Right lung (tissue), 5 donors: Measurements from ENCODE around the gene NFE2. TPM values are rescaled to one million over a fixed set of nuclear protein-coding genes. Genes with fewer than 3 reads are reported as not detected.

Experiments used
- DNase-seq, 2 donors: peaks; one replicate each; pipeline ENCODE4 v3.0.0-alpha.2; 2013
- polyA plus RNA-seq, 5 donors: library from polyadenylated mRNA; unstranded; fragments of 120-200 nt; gene quantifications; one replicate each; pipeline versions ENCODE4 v1.2.1 to v1.2.3, GENCODE V29; 2013; ENCODE audit warnings: inconsistent platforms in 1 of 5, low replicate concordance in 1 of 5; ENCODE audit not compliant: insufficient read length in 5 of 5, insufficient read depth in 1 of 5

The NFE2 gene
- polyA plus RNA-seq, 5 donors = 4.8 to 8.8 (median 6.1) TPM

DNA sequence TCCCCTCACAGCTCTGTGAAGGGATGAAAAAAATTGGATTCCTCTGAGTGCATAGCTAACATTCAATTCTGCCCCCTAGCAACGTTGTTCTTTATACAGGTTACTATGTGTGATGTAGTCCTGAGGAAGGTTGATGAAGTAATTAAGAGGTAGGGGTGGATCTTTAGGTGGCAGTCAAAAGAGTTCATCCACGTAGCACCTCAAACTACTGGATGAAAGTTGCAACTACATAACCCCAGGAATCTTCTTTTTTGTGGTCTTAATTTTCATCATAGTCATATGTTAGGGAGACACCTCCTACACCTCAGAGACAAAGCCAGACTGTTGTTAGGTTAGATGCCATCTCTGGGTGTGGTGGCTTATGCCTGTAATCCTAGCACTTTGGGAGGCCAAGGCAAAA is 10.2 kb upstream of the NFE2 start:
- DNase-seq = no peak

DNA sequence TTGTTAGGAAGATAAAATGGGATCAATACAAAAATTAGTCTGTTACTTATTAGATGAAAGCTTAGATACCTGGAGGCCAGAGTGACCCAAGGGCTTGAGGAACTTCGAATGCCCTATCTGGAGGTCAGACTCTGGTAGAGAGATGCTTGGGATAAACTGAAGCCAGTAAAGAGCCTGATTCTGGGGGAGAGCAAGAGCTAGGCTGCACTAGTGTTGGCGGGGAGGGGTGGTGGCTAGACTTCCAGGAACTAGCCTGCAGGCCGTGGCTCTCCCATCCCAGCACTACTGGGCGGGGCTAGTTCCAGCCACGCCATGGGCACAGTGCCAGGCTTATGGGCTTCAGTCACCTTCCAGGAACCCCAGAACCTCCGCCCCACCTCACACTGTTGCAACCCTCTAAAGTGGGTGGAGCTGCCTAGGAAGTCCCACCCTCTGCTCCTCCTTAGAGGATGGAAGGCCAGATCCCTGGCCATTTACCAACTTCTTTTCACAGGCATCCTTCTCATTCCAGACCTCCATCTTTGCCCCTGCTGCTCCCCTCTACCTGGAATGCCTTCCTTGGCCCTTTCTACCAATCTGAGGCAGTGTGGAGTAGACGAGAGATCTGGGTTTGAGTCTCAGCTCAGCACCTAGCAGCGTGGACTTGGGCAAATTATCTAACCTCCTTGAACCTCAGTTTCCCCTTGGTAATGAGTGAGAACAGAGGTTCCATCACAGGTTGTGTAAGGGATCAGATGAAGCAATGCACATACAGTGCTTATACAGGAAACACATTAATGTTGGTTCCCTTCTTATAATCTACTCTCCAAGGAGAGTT is 6.3 kb upstream of the NFE2 start:
- DNase-seq = peak in 1 of 2 donors; percentile 35

DNA sequence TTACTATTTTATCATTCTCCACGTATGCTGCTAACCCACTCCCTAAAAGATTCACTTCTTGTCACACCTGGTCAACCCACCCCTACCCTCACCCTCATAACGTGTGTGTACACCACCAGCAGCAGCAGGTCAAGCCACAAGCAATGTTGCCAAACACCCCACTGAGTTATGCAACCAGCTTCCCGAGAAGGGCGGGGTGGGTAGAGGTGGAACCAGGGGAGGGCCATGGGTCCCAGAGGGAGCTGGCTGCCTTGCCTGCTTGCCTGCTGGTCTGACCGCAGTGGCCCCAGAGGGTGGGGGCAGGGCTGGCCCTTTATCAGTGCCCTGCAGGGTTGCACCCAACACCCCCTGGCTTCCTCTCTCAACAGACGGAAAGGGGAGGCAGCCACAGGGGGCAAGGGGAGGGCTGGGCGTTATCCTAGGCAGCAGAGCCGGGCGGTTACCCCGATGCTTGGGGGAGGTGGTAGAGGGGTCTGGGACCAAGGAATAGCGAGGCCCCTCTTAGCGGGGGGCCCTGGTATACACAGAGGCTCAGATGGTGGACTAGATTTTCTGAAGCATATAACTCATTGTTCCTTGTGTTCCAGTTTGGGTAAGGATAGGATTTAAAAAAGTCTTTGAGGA is 3.5 kb upstream of the NFE2 start:
- DNase-seq = peak in 1 of 2 donors; percentile 46

DNA sequence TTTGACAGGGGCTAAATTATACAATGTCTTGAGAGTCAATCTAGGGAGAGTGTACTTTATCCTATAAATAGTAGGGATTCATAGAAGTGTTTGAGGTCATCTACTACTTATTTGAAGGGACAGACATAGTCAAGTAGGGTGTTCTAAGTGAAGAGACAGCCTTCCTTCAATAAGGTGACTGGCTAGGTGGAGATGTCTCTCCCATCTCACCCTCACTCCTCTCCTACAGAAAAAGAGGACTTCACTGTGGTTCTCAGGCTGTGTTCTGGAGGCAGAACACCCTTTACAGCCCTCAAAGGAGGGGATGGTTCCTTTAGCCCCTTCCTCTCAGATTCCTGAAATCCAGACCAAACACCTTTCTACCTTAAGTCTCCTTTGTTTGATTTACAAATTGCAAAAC is 2.8 kb upstream of the NFE2 start:
- DNase-seq = no peak

DNA sequence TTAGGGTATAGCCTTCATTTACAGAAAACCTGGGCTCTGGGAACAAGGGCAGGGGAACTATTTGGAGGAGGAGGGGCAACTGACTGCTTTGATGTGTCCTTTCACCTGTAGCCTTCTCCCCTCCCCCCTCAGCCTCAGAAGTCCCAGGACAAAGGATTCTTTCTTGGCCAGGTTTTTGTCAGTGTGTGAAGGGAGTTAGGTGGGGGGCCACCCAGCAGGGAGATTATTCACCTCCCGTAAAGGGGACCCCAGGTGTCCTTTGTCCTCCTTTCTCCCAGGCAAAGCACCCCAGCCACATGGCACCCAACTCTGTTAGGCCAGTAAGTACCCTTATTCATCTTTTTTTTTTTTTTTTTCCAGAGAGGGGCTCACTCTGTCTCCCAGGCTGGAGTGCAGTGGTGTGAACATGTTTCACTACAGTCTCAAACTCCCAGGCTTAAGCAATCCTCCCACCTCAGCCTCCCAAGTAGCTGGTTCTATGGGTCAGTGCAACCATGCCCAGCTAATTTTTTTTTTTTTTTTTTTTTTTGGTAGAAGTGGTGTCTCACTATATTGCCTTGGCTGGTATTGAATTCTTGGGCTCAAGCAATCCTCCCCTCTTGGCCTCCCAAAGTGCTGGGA is 723 bp upstream of the NFE2 start:
- DNase-seq = no peak

DNA sequence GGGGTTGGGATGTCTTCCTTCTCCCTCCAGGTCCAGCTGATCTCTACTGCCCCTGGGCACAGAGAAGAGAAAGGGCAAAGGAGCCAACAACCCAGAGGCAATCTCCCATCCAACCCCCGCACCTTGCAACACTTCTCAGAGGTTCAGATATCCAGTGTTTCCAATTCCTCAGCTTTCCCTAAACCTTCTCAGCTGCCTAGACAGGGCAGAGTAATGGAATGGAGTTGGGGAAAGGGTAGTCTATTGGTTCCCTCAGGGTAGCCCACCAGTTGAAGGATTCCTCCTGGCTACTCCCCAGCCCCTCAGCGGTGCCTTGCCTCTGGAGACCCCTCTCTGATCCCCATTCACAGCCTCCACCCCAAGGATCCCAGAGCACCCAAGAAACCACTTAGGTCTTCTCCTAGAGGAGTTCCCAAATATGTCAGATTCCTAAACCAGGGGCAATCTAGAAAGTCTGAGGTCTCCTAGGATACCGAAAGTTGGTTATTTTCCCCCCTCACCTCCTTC is 537 bp downstream of the NFE2 start:
- no peak for DNase-seq

DNA sequence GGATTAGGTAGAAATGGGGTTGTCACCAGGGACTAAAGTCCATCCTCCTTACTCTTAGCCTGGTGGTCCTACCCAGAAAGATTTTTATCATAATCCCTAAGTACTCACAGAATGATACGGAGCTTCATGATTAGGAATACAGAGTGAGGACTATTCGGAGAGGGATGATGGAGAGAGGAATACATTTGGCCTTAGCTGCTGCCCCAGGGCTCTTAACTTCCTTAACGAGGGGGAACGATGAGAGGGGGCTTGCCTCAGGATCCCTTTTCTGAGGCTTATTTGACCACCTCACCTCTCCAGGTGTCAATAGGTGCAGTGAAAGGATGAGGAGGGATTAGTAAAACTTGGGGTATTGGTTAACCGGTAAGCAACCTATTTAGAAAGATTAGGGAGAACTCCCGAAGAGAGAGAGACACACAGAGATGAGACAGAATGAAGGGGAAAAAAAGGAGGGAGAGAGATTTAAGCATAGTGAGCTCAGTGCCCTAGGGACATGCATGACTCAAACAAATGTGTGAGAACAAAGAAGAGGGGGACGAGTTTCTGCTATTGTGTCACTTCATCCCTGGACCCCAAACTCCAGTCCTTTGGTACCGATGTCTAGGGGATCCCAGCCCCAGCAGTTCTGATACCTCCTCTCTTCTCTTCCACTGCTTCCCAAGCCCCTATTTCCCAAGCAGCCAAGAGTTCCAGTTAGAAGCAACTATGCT is 1.1 kb downstream of the NFE2 start:
- DNase-seq = no peak

DNA sequence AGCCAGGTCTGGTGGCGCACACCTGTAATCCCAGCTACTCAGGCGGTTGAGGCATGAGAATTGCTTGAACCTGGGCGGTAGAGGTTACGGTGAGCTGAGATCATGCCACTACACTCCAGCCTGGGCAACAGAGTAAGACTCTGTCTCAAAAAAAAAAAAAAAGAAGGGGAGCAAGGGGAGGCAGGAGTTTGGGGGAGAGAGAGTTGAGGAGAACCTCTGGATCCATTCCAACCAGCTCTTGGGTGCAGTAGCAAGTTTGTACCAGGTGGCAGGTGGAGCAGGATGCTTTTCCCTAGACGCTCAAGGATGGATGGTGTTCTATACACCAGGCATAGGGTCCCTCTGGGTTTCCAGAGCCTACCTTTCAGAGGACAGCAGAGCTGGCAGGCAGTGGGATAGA is 1.9 kb downstream of the NFE2 start:
- no peak for DNase-seq

DNA sequence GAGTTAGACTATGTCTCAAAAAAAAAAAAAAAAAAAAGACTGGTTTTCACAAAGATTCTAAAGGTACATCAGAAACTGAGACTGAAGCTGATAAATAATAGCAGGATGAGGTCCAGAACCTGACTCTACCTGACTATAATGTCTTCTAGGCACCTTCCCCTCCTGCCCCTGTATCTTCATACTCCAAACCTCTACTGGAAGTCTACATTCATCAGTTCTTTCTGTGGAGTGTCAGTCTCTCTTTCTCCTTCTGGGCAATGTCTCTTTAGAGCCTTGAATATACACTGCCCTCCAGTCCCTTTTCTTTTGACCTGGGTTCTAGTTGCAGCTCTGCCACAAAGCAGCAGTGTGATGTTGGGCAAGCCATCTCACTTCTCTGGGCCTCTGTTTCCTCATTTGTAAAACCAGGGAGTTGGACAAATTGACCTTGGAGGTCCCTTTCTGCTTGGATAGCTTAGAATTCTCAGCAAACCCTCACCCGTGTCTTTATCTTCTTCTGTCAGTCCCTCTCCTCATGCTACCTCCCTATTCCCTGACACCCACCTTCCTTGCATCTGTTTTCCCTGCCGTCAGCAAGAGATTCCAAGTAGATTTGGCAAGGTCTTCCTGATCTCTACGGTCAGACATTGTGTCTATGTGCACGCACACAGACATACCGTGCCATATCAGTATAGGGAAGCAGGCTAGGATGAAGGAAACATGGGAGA is 4.3 kb downstream of the NFE2 start:
- no peak for DNase-seq

DNA sequence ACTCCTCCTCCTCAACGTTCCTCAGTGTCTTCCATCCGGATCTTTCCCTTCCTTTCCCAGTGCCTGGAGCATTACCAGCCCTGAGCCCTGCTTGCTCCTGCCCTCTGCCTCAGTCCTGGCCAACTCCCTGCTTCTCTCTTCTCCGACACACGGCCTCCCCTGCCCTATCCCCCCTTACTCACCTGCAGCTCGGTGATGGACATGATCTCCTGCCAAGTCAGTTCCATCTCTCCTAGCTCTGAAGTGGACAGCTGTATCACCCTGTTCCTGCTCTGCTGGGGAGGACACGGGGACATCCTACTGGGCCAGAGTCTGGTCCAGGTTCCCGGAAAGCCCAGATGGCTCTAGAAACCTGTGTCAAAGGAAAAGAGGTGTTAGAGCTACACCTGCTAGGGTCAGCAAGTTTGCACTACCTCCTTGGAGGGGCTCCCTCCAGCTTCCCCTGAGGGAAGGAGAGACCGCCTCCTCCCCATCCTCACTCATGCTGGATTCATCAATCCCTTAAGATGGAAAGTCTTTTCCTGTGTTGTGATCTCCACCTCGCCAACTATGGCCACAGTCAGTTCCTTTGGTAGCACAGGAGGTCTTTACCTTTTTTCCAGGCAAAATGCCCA is 5.8 kb downstream of the NFE2 start:
- DNase-seq = no peak

DNA sequence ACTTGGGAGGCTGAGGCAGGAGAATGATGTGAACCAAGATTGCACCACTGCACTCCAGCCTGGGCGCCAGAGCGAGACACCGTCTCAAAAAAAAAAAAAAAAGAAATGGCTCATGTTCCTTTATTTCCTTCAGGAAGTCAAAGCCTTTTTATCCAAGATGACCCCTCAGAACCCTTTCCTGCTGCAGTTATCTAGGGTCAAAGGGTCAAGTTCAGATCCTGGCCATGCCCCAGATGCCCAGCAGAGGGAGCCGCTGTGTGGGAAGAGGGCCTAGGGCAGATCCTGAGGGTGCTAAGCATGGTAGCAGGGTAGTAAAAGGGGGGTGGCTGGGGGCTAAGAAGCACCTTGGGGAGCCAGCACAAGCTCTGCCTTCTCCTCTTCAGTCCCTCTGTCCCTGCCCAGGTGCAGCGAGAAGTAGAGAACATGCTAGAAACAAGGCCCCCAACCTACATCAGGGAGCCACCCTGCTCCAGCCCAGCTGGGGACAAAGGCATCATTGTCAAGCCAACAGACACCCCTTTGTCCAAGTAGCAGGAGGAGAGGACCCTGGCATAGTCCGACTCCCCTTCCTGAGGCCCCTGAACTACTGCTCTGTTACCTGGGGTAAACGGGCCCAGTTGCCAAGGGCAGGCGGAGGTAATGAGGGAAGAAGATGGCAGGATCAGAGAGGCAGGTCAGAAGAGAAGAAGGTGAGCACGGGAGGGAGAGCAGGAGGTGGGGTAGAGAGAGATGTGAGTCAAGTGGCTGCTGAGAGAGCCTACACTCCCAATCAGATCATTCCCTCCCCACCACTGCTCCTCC is 6.5 kb downstream of the NFE2 start:
- no peak for DNase-seq

DNA sequence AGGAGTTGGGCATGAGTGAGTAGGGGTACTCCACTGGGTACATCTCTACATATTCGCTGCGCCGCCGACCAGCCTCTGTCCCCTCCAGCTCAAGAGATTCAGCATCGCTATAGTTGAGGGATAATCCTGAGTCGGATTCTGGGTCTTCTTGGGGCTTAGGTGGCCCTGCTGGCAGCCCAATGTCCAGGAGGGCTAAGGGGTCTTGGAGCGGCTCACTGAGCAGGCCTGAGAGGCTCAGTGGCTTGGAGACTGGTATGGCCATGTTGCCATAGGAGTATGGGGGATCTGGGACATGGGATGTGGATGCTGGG is 7.9 kb downstream of the NFE2 start:
- no peak for DNase-seq

DNA sequence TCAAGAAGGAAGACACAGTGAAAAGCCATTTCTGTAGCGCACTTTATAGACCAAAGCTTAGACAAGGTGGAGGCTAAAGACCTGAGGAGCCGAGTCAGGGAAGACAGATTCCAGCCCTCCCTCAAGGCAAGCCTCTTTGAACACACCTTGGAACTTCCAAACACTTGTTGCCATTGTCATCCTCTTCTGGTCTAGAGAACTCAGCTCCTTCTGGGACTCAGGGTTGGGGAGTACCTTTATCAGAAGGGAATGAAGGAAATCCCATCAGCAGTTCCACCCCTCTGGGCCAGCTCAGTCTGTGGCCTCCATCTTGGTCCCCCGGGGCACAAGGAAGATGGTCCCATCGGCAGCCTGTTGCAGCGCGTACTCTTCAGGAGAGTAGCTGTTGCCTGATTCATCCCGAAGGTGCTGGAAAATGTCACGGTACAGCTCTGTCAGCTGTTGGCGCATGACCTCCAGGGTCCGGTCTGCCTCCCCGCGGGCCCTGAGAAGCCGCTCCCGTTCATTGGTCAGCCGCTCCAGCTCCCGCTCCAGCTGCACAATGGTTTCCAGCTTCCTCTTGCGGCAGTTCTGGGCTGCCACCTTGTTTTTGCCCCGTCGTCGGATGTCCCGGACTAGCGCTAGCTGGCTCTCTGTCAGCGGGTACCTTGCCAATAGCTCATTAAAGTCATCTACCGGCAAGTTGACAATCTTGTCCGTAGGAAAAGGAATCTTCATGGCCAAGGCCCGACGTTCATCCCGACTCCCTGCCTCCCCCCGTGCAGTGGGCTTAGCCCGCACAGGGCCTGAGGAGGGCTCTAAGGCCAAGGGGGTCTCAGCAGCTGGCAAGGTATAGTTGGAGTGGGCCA is 8.5 kb downstream of the NFE2 start:
- DNase-seq = no peak

DNA sequence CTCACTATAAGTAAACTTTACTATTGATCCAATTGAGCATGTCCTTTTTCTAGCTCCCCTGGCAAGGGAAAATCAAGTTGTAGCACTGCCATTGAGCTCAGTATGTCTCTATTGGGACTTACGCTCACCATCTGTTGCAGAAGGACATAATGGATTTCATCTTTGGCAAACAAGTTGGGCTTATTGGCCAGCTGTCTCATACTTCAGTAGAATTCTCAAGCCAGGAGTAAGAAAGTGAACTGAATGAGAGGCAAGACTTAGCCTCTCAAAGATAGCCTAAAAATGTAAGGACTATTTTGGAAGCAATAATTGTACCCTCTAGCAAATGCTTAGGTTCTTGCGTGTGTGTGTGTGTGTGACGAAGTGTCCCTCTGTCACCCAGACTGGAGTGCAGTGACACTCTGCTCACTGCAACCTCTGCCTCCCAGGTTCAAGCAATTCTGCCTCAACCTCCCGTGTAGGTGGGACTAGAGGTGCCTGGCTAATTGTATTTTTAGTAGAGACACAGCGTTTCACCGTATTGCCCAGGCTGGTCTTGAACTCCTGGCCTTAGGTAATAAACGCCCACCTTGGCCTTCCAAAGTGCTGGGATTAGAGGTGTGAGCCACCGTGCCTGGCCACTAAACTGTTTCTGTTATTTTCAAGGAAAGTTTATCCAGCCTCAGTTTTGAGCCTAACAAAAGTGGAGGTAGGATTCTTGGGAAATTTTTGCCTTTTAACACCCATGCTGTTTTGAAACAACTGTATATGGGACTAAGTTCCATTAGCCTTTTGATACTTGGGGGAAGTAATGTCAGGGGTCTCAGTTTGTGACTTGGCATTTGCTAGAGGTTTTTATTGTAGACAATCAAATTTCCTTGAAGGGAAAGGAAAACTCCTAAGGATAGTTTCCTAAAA is 13.3 kb downstream of the NFE2 start:
- DNase-seq = no peak

DNA sequence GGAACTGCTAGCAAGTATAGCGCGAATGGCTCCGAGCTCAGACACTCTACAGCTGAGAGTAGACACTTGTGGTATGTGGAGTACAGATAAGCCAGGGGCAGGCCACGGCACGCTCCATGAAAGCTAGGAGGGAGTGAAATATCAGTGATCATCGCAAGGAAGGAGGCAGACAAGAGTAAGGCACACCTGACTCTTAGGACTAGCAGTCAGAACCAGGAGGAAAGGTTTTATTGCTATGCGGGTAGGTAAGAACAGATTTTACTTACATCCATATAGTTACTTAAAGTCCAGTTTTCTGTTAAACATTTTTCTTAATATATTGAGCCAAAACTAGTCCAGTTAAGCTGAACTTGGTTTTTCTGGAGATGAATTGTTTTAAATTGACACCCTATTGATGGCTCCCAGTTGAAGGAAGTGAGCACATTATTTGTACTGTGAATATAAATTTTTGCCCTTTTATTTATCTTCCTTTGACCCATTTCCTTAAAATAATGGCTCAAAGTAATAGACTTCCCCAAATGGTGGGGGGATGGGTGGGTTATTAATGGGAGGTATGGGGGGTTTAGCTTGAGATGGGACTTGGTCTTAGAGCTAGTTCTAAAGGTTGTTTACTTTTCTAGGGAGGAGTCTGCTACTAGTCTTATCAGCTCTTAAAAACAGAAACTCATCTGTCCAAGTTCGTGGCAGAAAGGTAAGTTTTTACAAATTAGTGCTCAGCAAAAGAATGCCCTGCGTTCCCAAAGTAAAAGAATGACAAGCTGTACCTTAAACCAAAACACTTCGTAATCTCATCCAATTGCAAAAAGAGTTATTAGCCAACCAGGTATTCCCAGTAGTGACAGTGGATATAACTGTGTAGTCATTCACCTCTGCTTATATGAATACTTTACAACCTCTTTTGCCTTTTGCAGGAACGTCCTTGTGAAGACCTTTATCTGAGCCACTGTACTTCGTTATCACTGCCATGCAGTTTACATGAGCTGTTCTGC is 14.5 kb downstream of the NFE2 start:
- no peak for DNase-seq

DNA sequence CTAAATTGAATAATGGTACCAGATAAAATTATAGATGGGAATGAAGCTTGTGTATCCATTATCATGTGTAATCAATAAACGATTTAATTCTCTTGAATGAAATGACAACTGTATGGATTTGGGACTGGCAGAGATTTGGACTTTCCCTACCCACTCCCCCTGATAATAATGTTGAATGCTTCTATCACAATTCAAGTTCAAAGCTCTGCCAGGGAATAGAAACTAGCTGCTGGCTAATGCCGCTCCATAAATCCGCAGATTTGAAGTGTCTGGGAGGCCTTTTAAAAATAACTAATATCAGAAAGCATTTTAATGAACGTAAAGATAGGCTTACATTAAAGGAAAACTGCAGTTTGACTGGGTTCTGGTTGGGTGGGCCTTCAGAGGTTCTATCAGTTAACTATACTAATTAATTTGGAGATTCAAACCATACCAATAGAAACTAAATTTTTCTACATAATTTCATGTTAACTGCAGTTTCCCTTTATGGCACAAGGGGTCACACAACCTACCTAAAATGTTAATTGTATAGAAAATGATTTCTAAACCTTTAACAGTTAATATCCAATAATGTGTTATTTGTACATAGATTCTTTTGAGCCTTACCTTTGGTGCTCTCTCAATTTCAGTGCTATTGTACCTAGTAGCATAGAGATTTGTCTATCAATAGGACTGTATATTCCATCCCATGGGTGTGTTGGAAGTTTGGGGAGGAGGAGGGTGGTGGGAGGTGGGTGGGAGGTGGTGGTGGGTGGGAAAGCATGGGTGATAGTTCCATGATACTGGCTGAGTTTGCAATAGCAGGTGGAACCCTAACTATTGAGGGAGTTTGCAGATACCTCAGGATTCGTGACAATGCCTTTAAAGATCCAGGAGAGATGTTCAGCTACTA is 15.4 kb downstream of the NFE2 start:
- DNase-seq = no peak
